Left kidney (tissue), 2 donors: ENCODE data around the gene GPR137. TPM values are rescaled to one million over a fixed set of nuclear protein-coding genes. Genes with fewer than 3 reads are reported as not detected.
A peak's percentile ranks its signal among the peaks of the same experiment; 100 is the strongest.

ENCODE experiments used
- DNase-seq: peaks from one replicate; pipeline ENCODE4 v3.0.0-alpha.2; 2013
- polyA plus RNA-seq: library from polyadenylated mRNA; unstranded; fragments of 120-200 nt; gene quantifications from one replicate; pipeline ENCODE4 v1.2.1, GENCODE V29; 2013; ENCODE audit not compliant: insufficient read length

The GPR137 gene
- polyA plus RNA-seq, 1 donor: 32.5 TPM

GRCh38 chr11:64284048-64284961 lies 1.3 kb upstream of the GPR137 start, which contains the start of gene BAD:
Gene BAD, minus strand, starts transcription at chr11:64284665. Its CDS starts 297 bp downstream, at chr11:64284368.
- DNase-seq: peak; percentile 93

GRCh38 chr11:64285885-64286800 lies 495 bp downstream of the GPR137 start:
- DNase-seq: no peak

GRCh38 chr11:64286801-64287159 lies 1.1 kb downstream of the GPR137 start:
- no peak for DNase-seq

- no peak for DNase-seq
Measured at GRCh38 chr11:64287676-64288352, 2.2 kb downstream of the GPR137 start.

GRCh38 chr11:64288353-64288750 lies 2.7 kb downstream of the GPR137 start:
- no peak for DNase-seq

GRCh38 chr11:64289002-64289564 lies 3.4 kb downstream of the GPR137 start:
- DNase-seq: no peak

- DNase-seq: no peak
Measured at GRCh38 chr11:64290352-64291261, 5.0 kb downstream of the GPR137 start.

- DNase-seq: no peak
Measured at GRCh38 chr11:64291262-64291751, 5.7 kb downstream of the GPR137 start, which contains the start of gene KCNK4. Gene KCNK4, plus strand, starts transcription at chr11:64291302. Its CDS starts 1,717 bp downstream, at chr11:64293019.

GRCh38 chr11:64291752-64292459 lies 6.3 kb downstream of the GPR137 start:
- DNase-seq: no peak

GRCh38 chr11:64292460-64293254 lies 7.0 kb downstream of the GPR137 start:
- no peak for DNase-seq

- no peak for DNase-seq
Measured at GRCh38 chr11:64294774-64295173, 9.1 kb downstream of the GPR137 start.

- no peak for DNase-seq
Measured at GRCh38 chr11:64295760-64296159, 10.1 kb downstream of the GPR137 start.

GRCh38 chr11:64296236-64296635 lies 10.6 kb downstream of the GPR137 start:
- no peak for DNase-seq

GRCh38 chr11:64296830-64297698 lies 11.4 kb downstream of the GPR137 start:
- DNase-seq: no peak

GRCh38 chr11:64297699-64298358 lies 12.2 kb downstream of the GPR137 start:
- no peak for DNase-seq

GRCh38 chr11:64298966-64299846 lies 13.6 kb downstream of the GPR137 start:
- no peak for DNase-seq
